Epithelial cell of proximal tubule (primary cell): ENCODE data around the gene MXRA7. TPM values are rescaled to one million over a fixed set of nuclear protein-coding genes. Genes with fewer than 3 reads are reported as not detected.
"Not testable (repeated sequence)": the region's sequence is repeated elsewhere in the genome, so short reads cannot be mapped to it uniquely, and the experiment has no call there.

Source experiments
- DNase-seq: peaks from one replicate; pipeline ENCODE4 v3.0.0-alpha.2; 2011; ENCODE audit warnings: low read depth
- H3K4me3 ChIP-seq: 2 replicates; pipeline ENCODE4 v1.5.1; 2011; ENCODE audit warnings: low read depth, mild to moderate bottlenecking, low read length
- CTCF ChIP-seq: conservative IDR thresholded peaks from 2 replicates; pipeline ENCODE4 v1.5.1; 2012; ENCODE audit warnings: low read depth, mild to moderate bottlenecking, low read length
- total RNA-seq: library from RNA; depleted of rRNA; stranded (reverse); fragments of >200 nt; gene quantifications from 2 replicates; pipeline ENCODE4 v1.2.3, GENCODE V29; 2015

Gene MXRA7
- total RNA-seq, 1 donor from 2014 or later, result 167 TPM

GRCh38 chr17:76751416-76751993, 40.7 kb upstream of the MXRA7 start:
- TF ChIP-seq CTCF, result no peak
- H3K4me3 ChIP-seq, result no peak overlapping the region
- DNase-seq, result no peak

- no peak for DNase-seq
- TF ChIP-seq CTCF, result no peak
- no peak overlapping the region for H3K4me3 ChIP-seq
These were observed 37.9 kb upstream of the MXRA7 start for GRCh38 chr17:76748657-76749056.

- TF ChIP-seq CTCF, result no peak
- DNase-seq, result no peak
- no peak overlapping the region for H3K4me3 ChIP-seq
These were observed 37.1 kb upstream of the MXRA7 start for GRCh38 chr17:76747716-76748363.

DNA sequence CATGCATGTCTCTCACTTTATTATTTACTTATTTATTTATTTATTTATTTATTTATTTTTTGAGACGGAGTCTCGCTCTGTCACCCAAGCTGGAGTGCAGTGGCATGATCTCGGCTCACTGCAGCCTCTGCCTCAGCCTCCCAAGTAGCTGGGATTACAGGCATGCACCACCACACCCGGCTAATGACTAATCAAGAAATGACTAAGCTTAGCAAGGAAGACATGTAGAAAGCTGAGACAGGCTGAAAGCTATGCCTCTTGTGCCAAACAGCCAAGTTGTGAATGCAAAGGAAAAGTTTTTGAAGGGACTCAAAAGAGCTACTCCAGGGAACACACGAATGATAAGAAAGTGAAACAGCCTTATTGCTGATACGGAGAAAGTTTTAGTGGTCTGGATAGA, 35.0 kb upstream of the MXRA7 start:
- not testable (repeated sequence) for H3K4me3 ChIP-seq, DNase-seq

- TF ChIP-seq CTCF, result no peak
- H3K4me3 ChIP-seq, result no peak overlapping the region
- DNase-seq, result no peak
These were observed 34.0 kb upstream of the MXRA7 start for GRCh38 chr17:76744747-76745146.

GRCh38 chr17:76742958-76743357, 32.2 kb upstream of the MXRA7 start:
- DNase-seq, result no peak
- TF ChIP-seq CTCF, result no peak
- H3K4me3 ChIP-seq, result no peak overlapping the region

DNA sequence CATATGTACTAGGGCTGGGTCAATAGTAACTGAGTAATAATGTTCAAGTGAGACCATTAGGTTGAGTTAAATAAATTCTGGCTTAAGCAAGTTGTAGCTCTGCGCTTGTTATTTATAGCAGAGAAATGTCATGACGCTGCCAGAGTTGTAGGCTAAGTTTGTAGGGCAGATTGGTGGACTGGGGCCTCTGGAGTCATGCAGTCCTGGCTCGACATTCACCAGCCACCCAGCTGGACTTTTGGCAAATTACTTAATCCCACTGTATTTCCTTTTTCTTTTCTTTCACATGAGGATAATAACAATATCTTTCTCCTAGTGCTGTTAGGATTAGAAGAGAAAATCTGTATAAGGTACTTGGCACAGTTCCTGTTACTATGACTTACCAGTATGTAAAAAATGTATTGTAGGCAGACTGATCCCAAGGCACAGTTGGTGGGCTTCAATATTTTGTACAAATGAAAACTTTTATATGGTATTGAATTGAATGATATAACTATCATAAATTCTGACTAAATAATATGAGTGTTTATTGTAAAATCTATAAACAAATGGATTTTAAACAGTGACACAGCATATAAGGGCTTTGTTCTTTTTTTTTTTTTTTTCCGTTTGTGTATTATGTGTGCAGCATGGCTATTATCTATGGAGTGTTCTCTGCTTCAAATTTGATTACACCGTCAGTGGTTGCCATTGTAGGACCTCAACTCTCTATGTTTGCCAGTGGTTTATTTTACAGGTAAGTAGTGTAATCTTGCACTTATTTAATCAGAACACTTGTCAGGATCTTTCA, 29.8 kb upstream of the MXRA7 start:
- H3K4me3 ChIP-seq, result no peak overlapping the region
- no peak for TF ChIP-seq CTCF

GRCh38 chr17:76739568-76740115, 28.9 kb upstream of the MXRA7 start:
- not testable (repeated sequence) for H3K4me3 ChIP-seq, DNase-seq

More for the DNA sequence above, 29.8 kb upstream of the MXRA7 start:
- no peak for DNase-seq
